AG04449 (cell line): ENCODE measurements around the gene PRELP.

Experiments
- CTCF ChIA-PET: fragments of 350-600 bp; formaldehyde crosslinking; extraction: SDS; loops from one replicate; lab custom pipeline; 2021; ENCODE audit warnings: antibody characterized with exemption; lab: Yijun Ruan, JAX
- POLR2A ChIA-PET: fragments of 400-600, 350-600 bp; formaldehyde crosslinking; extraction: SDS; loops from one replicate; lab custom pipeline; 2020; ENCODE audit warnings: antibody characterized with exemption, inconsistent platforms; lab: Yijun Ruan, JAX
- DNase-seq: peaks from one replicate; pipeline ENCODE4 v3.0.0-alpha.2; 2010; ENCODE audit warnings: low read depth, low spot score
- H3K4me3 ChIP-seq: 2 replicates; pipeline ENCODE4 v1.5.1; 2011; ENCODE audit warnings: low read depth, mild to moderate bottlenecking, control low read depth, low read length
- TF ChIP-seq, protein P1 (sequence below): IDR thresholded peaks from one replicate; pipeline ENCODE4 v1.5.1; 2011; ENCODE audit warnings: mild to moderate bottlenecking, moderate library complexity, low read length, control low read depth, inconsistent platforms; ENCODE audit not compliant: insufficient read depth; ENCODE audit errors: missing control alignments

PRELP gene

DNA sequence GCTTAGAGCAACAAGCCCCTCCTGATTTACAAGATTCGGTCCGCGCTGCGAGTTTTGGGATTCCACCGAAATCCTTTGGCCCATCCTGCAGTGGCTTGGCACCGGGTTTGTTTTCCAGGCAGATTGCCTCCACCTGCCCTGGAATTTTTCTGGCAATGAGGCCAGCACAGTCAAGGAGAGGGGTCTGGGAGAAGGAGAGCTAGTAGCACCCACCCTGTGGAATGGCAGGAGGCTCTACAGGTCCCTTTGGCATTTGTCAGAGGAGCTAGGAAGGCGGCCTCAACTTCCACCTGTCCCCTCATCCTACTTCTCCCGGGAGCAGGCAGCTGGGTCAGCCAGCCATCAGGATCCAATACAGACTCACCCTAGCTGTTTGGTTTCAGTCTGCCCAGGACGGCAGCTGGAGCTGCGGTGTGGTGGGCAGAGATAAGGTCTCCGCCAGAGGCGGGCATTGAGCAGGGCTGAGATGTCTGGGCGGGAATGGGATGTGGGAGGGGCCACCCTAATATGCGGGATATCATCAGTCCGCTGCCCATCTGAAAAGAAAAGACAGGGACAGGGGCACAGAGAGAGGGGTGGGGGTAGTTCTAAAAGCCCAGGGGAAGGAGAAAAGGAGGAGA lies 37.8 kb upstream of the PRELP start:
- TF ChIP-seq, protein P1, sequence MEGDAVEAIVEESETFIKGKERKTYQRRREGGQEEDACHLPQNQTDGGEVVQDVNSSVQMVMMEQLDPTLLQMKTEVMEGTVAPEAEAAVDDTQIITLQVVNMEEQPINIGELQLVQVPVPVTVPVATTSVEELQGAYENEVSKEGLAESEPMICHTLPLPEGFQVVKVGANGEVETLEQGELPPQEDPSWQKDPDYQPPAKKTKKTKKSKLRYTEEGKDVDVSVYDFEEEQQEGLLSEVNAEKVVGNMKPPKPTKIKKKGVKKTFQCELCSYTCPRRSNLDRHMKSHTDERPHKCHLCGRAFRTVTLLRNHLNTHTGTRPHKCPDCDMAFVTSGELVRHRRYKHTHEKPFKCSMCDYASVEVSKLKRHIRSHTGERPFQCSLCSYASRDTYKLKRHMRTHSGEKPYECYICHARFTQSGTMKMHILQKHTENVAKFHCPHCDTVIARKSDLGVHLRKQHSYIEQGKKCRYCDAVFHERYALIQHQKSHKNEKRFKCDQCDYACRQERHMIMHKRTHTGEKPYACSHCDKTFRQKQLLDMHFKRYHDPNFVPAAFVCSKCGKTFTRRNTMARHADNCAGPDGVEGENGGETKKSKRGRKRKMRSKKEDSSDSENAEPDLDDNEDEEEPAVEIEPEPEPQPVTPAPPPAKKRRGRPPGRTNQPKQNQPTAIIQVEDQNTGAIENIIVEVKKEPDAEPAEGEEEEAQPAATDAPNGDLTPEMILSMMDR, result no peak
- H3K4me3 ChIP-seq, result no peak overlapping the region
- DNase-seq, result no peak
- ChIA-PET CTCF (no interaction called here), POLR2A (no interaction called here)

DNA sequence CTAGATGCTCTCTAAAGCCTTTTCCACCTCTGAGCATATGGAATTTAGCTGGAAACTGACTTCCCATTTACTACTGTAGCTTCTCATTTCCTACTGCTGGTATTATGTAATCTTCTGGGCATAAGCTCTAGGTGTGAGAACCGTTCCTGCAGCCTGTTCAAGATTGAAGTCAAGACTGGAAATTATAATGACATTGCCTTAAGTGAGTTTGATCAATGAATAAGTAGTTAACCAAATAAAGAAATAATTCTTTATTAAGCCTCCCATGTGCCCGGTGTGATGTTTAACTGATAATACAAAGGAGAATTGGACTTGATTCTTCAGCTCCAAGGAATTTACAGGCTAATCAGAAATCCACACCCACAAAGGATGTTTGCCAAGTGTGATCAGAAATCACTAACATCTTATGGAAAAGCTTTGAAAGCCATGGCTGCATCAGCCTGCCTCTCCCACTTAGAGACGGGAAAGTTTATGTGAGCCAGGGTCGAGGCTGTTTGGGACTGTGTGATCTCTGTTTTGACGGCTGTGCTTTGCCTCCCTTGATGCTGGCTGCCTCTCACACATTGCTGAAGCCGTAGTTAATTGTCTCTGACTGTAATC lies 36.4 kb upstream of the PRELP start:
- POLR2A ChIA-PET, result no interaction called here
- CTCF ChIA-PET, result interaction anchor here (2.0 to 5.7 kb wide), 5 partner anchors 8 to 100 kb away, joined by 7 to 189 read pairs (median 13); no protein-coding TSS in a partner anchor
- no peak for DNase-seq
- TF ChIP-seq, protein P1, result no peak
- no peak overlapping the region for H3K4me3 ChIP-seq

DNA sequence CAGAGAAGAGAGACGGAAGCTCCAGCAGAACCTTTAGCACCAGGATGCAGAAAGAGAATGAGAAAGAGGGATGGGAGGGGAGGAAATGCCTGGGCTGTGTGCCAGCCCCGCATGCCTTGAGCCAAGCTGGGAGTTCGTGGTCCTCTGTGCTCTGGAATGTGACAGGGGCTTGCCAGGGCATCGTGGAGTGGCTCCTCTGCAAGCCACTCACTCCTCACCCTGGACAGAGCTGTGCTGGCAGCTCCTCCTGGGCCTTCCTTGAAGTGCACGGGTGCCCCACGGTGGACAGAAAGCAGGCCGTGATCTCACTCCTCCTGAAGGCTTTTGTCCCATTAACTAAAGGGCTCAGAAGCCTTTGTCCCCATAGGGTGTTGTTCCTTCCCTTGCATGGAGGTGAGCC lies 34.8 kb upstream of the PRELP start:
- peak; percentile 37 for DNase-seq
- TF ChIP-seq, protein P1, result peak; percentile 73
- ChIA-PET POLR2A (no interaction called here), CTCF (interaction anchor here (0.6 to 5.7 kb wide), 21 partner anchors 8 to 261 kb away, joined by 3 to 189 read pairs (median 3); partner anchors contain the start of gene FMOD)
- H3K4me3 ChIP-seq, result no peak overlapping the region

DNA sequence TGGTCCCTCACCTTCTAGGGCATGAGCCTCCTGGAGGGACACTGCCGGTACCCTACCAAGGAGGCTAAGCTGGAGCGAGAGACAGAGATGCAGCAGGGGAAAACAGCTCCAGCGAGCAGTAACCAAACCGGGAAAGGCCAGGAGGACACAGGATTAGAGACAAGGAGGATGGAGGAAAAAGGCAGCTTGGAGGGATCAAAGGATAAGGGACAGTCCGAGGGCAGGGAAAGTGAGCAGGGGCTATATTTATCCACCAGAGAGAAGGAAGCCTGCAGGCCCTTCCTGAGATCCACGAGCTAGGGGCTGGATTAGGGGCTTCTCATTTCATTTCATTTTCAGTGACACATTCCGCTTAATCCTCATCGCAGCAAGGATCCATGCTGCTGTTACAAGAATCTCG lies 33.8 kb upstream of the PRELP start:
- no peak overlapping the region for H3K4me3 ChIP-seq
- ChIA-PET POLR2A (no interaction called here), CTCF (interaction anchor here (0.6 to 5.7 kb wide), 17 partner anchors 10 to 174 kb away, joined by 3 to 189 read pairs (median 5); partner anchors contain the start of gene FMOD)
- no peak for DNase-seq
- TF ChIP-seq, protein P1, result no peak

DNA sequence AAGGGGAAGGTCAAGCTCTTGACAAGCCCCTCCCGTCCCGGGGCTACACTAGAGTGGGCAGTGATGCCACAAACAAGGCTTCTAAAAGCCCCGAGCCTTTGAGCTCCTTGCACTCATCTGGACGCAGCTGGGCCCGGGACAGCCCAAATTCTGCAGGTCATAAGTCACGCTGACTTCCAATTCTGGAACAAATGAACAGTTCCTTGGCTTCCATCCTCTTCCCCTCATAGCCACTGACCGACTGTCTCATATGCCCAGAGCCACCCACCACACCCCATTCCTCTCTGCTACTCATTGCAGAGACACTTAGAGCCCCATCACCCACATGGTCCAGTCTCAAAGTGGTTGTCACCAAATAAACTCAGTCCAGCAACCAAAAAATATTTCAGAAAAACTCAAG lies 32.8 kb upstream of the PRELP start:
- ChIA-PET CTCF (interaction anchor here (0.7 to 5.7 kb wide), 7 partner anchors 10 to 176 kb away, joined by 3 to 189 read pairs (median 8); no protein-coding TSS in a partner anchor), POLR2A (no interaction called here)
- TF ChIP-seq, protein P1, result no peak
- H3K4me3 ChIP-seq, result no peak overlapping the region
- no peak for DNase-seq

DNA sequence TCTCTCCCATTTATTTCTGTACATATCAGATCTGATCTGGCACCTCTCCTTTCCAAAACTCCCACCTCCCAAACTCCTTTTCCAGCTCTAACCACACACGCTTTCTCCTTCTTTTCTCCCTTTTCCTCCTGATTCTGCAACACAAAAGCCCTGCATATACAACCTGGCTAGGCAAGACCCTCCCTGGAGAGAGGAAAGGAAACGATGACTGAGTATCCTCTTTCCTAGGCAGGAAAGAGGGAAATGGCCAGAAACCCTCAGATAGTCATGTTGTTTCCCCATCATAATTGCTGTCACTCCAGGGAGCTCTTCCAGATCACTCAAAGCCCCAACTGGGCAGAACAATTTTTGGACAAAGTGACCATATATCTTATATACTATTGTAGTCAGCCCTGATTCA lies 32.3 kb upstream of the PRELP start:
- CTCF ChIA-PET, result interaction anchor here (0.7 to 5.7 kb wide), 6 partner anchors 10 to 176 kb away, joined by 3 to 189 read pairs (median 8); no protein-coding TSS in a partner anchor
- POLR2A ChIA-PET, result no interaction called here
- no peak overlapping the region for H3K4me3 ChIP-seq
- TF ChIP-seq, protein P1, result no peak
- no peak for DNase-seq
